Measurements from ENCODE around the gene TSPAN31.

Gene TSPAN31

DNA sequence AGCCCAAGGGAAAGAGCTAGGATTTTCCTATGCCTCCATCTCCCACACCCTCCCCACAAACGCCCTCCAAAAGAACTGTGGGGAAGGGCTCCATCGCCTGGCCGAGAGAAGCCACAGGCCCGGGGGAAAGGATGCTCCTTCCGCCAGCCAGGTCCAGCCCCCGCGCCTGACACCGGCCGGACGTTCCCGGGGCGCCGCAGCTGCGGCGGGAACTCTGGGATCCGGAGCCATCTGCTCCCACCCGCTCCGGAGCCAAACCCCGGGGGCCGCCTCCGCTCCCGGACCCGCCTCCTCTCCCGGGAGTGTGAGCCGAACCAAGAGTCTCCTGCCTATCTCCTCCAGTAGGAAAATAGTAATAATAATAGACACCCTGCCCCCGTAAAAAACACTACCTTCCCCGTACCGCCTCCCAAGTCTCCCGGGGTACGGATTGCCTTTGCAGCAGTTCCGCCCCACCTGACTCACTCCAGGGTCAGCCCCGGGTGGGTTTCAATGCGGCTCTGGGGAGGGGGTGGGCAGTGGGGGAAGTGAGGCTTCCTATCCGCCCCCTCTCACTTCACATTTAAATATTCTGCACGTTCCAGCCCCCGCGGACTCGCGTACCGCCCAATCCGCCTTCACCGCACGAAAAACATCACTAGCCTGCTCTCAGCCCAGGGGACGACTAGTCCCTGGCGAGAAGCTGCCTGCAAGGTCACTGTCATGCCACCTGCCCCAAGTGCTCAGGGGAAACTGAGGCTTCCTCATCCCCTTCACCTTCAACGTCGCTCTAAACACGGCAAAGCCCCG is 8.7 kb upstream of the TSPAN31 start:
- Histone ChIP-seq H2BK120ac (ENCODE audit: low read depth, low read length) (no peak overlapping the region), H3K18ac (ENCODE audit: low read length) (peak overlapping the region; percentile 40), H2AFZ (ENCODE audit: low read length) (peak overlapping the region; percentile 92), H3K36me3 (replicated peaks in 1 of 2; ENCODE audit: control insufficient read depth in 2 of 2, insufficient read depth in 2 of 2, low read length in 2 of 2) (peaks cover 0 to 27% of the 10 kb centered on the region in 2 donors), H3K14ac (ENCODE audit: low read length) (no peak overlapping the region), H2BK5ac (ENCODE audit: low read length) (no peak overlapping the region), H2AK5ac (ENCODE audit: low read depth, low read length) (no peak overlapping the region), H3K4me1 (ENCODE audit: control insufficient read depth in 2 of 2, insufficient read depth in 1 of 2, low read depth in 1 of 2, low read length in 2 of 2) (peaks cover 18 to 30% of the 10 kb centered on the region in 2 donors), H3K27ac (replicated peaks; ENCODE audit: low read length) (no peak overlapping the region), H4K8ac (ENCODE audit: low read depth, low read length) (no peak overlapping the region), H3K4me2 (ENCODE audit: insufficient read depth, low read length, poor library complexity, severe bottlenecking) (peak overlapping the region; percentile 41), H3K9ac (ENCODE audit: low read depth, low read length, poor library complexity) (no peak overlapping the region), H3K9me3 (replicated peaks in 1 of 2; ENCODE audit: control insufficient read depth in 2 of 2, insufficient read depth in 1 of 2, low read depth in 1 of 2, low read length in 2 of 2) (peaks cover 0 to 4% of the 10 kb centered on the region in 2 donors), H3K27me3 (ENCODE audit: control insufficient read depth in 3 of 3, insufficient read depth in 3 of 3, low read depth in 1 of 3, low read length in 3 of 3) (peaks cover 3 to 92% (median 26%) of the 10 kb centered on the region in 3 experiments), H3K4me3 (ENCODE audit: low read length in 2 of 2) (peak overlapping the region in 1 of 2 donors; percentile 33), H3K23ac (ENCODE audit: low read depth, low read length, poor library complexity) (peak overlapping the region; percentile 70), H3K79me1 (ENCODE audit: low read depth, low read length) (no peaks in the 10 kb centered on the region), H4K91ac (ENCODE audit: low read depth, low read length, poor library complexity) (no peak overlapping the region), H2BK15ac (ENCODE audit: low read length) (no peak overlapping the region), H3K4ac (ENCODE audit: low read length) (no peak overlapping the region), H2BK12ac (ENCODE audit: low read length) (no peak overlapping the region)
- WGBS, 2 donors (ENCODE audit: extremely low coverage in 2 of 2, insufficient read length in 2 of 2, insufficient replicate concordance in 1 of 2): no CpG with 5 or more reads among the region's 49 CpGs
- DNase-seq (ENCODE audit: low spot score): no peak

DNA sequence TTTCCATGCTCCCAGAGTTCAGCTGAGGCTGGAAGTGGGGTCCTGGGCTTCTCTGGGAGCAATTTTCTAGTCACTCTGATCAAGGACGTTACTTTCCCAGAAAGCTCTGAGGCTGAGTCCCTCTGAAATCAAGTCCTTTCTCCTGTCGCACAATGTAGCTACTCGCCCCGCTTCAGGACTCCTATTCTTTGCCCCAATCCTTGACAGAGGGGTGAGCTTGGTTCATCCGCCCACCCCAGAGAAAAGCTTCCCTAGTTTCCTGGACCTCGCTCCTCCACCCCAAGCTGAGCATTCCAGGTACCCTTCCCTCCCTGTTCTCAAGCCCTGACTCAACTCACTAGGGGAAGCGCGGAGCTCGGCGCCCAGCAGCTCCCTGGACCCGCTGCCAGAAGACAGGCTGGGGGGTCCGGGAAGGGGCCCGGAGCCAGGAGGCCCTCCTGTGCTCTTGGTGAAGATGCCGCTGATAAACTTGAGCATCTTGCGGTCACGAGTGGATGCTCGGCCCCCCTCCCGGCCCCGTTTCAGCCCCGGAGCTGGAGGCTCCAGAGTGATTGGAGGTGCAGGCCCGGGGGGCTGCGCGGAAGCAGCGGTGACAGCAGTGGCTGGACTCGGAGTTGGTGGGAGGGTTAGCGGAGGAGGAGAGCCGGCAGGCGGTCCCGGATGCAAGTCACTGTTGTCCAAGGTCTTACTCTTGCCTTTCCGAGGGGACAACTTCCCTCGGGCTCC is 7.9 kb upstream of the TSPAN31 start:
- Histone ChIP-seq H2BK15ac (ENCODE audit: low read length) (no peak overlapping the region), H4K91ac (ENCODE audit: low read depth, low read length, poor library complexity) (no peak overlapping the region), H3K4me1 (ENCODE audit: control insufficient read depth in 2 of 2, insufficient read depth in 1 of 2, low read depth in 1 of 2, low read length in 2 of 2) (peaks cover 18 to 34% of the 10 kb centered on the region in 2 donors), H3K4ac (ENCODE audit: low read length) (no peak overlapping the region), H2AFZ (ENCODE audit: low read length) (peak overlapping the region; percentile 92), H3K36me3 (replicated peaks in 1 of 2; ENCODE audit: control insufficient read depth in 2 of 2, insufficient read depth in 2 of 2, low read length in 2 of 2) (peaks cover 0 to 20% of the 10 kb centered on the region in 2 donors), H2BK5ac (ENCODE audit: low read length) (no peak overlapping the region), H3K14ac (ENCODE audit: low read length) (peak overlapping the region; percentile 66), H3K79me1 (ENCODE audit: low read depth, low read length) (no peaks in the 10 kb centered on the region), H3K18ac (ENCODE audit: low read length) (no peak overlapping the region), H2AK5ac (ENCODE audit: low read depth, low read length) (peak overlapping the region; percentile 16), H3K4me3 (ENCODE audit: low read length in 2 of 2) (peak overlapping the region in 1 of 2 donors; percentile 66), H2BK120ac (ENCODE audit: low read depth, low read length) (no peak overlapping the region), H3K27ac (replicated peaks; ENCODE audit: low read length) (no peak overlapping the region), H2BK12ac (ENCODE audit: low read length) (no peak overlapping the region), H3K27me3 (ENCODE audit: control insufficient read depth in 3 of 3, insufficient read depth in 3 of 3, low read depth in 1 of 3, low read length in 3 of 3) (peaks cover 3 to 91% (median 26%) of the 10 kb centered on the region in 3 experiments), H3K4me2 (ENCODE audit: insufficient read depth, low read length, poor library complexity, severe bottlenecking) (peak overlapping the region; percentile 92), H3K9ac (ENCODE audit: low read depth, low read length, poor library complexity) (no peak overlapping the region), H3K9me3 (replicated peaks in 1 of 2; ENCODE audit: control insufficient read depth in 2 of 2, insufficient read depth in 1 of 2, low read depth in 1 of 2, low read length in 2 of 2) (peaks cover 0 to 4% of the 10 kb centered on the region in 2 donors), H4K8ac (ENCODE audit: low read depth, low read length) (no peak overlapping the region), H3K23ac (ENCODE audit: low read depth, low read length, poor library complexity) (peak overlapping the region; percentile 70)
- no peak for DNase-seq (ENCODE audit: low spot score)
- WGBS, 2 donors (ENCODE audit: extremely low coverage in 2 of 2, insufficient read length in 2 of 2, insufficient replicate concordance in 1 of 2): no CpG with 5 or more reads among the region's 31 CpGs

DNA sequence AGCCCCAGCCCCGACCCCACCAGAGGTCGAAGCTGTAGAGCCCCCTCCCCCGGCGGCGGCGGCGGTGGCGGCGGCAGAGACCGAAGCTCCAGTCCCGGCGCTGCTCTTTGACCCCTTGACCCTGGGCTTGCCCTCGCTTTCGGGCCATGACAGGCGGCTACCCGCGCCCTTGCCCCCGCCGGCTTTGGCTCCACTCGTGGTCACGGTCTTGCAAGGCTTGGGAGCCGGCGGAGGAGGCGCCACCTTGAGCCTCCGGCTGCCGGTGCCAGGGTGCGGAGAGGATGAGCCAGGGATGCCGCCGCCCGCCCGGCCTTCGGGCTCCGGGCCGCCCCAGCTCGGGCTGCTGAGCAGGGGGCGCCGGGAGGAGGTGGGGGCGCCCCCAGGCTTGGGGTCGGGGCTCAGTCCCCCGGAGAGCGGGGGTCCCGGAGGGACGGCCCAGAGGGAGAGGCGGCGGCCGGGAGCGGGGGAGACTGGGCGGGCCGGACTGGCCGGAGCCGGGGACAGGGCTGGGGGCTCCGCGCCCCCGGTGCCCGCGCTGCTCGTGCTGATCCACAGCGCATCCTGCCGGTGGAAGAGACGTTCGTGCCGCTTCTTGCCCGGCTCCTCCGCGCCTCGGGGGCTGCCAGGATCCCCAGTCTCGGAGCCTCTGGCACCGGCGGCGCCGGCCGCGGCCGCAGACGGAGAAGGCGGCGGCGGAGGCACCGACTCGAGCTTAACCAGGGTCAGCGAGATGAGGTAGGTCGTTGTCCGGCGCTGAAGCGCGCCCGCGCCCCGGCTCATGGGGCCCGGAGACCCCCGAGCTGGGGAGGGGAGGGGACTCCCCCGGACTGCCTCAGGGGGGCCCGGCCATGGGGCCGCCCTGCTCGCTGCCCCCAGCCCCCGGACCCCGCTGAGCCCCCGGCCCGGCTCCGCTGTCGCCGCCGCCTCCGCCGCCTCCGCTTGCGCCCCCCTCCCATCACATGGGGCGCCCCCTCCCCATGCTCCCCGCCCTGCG is 7.1 kb upstream of the TSPAN31 start:
- Histone ChIP-seq H4K8ac (ENCODE audit: low read depth, low read length) (no peak overlapping the region), H3K14ac (ENCODE audit: low read length) (no peak overlapping the region), H3K23ac (ENCODE audit: low read depth, low read length, poor library complexity) (peak overlapping the region; percentile 53), H3K18ac (ENCODE audit: low read length) (peak overlapping the region; percentile 91), H2BK120ac (ENCODE audit: low read depth, low read length) (no peak overlapping the region), H3K4me2 (ENCODE audit: insufficient read depth, low read length, poor library complexity, severe bottlenecking) (peak overlapping the region; percentile 92), H2AFZ (ENCODE audit: low read length) (peak overlapping the region; percentile 86), H3K9ac (ENCODE audit: low read depth, low read length, poor library complexity) (peak overlapping the region; percentile 47), H3K27ac (replicated peaks; ENCODE audit: low read length) (no peak overlapping the region), H3K27me3 (ENCODE audit: control insufficient read depth in 3 of 3, insufficient read depth in 3 of 3, low read depth in 1 of 3, low read length in 3 of 3) (peaks cover 3 to 87% (median 26%) of the 10 kb centered on the region in 3 experiments), H3K9me3 (replicated peaks in 1 of 2; ENCODE audit: control insufficient read depth in 2 of 2, insufficient read depth in 1 of 2, low read depth in 1 of 2, low read length in 2 of 2) (peaks cover 0 to 4% of the 10 kb centered on the region in 2 donors), H4K91ac (ENCODE audit: low read depth, low read length, poor library complexity) (no peak overlapping the region), H3K4ac (ENCODE audit: low read length) (no peak overlapping the region), H3K4me3 (ENCODE audit: low read length in 2 of 2) (peak overlapping the region; percentile 66 to 81), H2BK15ac (ENCODE audit: low read length) (no peak overlapping the region), H2AK5ac (ENCODE audit: low read depth, low read length) (peak overlapping the region; percentile 44), H3K36me3 (replicated peaks in 1 of 2; ENCODE audit: control insufficient read depth in 2 of 2, insufficient read depth in 2 of 2, low read length in 2 of 2) (peaks cover 0 to 11% of the 10 kb centered on the region in 2 donors), H2BK5ac (ENCODE audit: low read length) (no peak overlapping the region), H3K4me1 (ENCODE audit: control insufficient read depth in 2 of 2, insufficient read depth in 1 of 2, low read depth in 1 of 2, low read length in 2 of 2) (peaks cover 18 to 34% of the 10 kb centered on the region in 2 donors), H3K79me1 (ENCODE audit: low read depth, low read length) (no peaks in the 10 kb centered on the region), H2BK12ac (ENCODE audit: low read length) (no peak overlapping the region)
- no peak for DNase-seq (ENCODE audit: low spot score)
- WGBS, 2 donors (ENCODE audit: extremely low coverage in 2 of 2, insufficient read length in 2 of 2, insufficient replicate concordance in 1 of 2): no CpG with 5 or more reads among the region's 110 CpGs

Measured in neuronal stem cell (in vitro differentiated cells).